ENCODE measurements around the gene VENTX.

VENTX gene

GRCh38 chr10:133274751-133275683 lies 37.4 kb downstream of the VENTX start:
- DNase-seq, result no peak

GRCh38 chr10:133275684-133276092 lies 38.0 kb downstream of the VENTX start:
- DNase-seq, result no peak

- no peak for DNase-seq
Observed at GRCh38 chr10:133276100-133276434, 38.4 kb downstream of the VENTX start.

- no peak for DNase-seq
Observed at GRCh38 chr10:133276435-133277201, 39.0 kb downstream of the VENTX start, which contains the start of gene ADAM8. Gene ADAM8 (minus strand): TSS chr10:133276868. CDS start chr10:133276817, 51 bp downstream.

GRCh38 chr10:133277277-133277992 lies 39.8 kb downstream of the VENTX start:
- DNase-seq, result no peak

GRCh38 chr10:133277993-133278576 lies 40.4 kb downstream of the VENTX start:
- DNase-seq, result no peak

- peak; percentile 62 for DNase-seq
Observed at GRCh38 chr10:133278577-133279265, 41.1 kb downstream of the VENTX start.

- DNase-seq, result no peak
Observed at GRCh38 chr10:133279326-133280226, 41.9 kb downstream of the VENTX start.

GRCh38 chr10:133280391-133281059 lies 42.9 kb downstream of the VENTX start:
- no peak for DNase-seq

GRCh38 chr10:133281084-133281483 lies 43.4 kb downstream of the VENTX start:
- DNase-seq, result no peak

- DNase-seq, result no peak
Observed at GRCh38 chr10:133281628-133282372, 44.1 kb downstream of the VENTX start.

GRCh38 chr10:133282846-133283390 lies 45.3 kb downstream of the VENTX start:
- no peak for DNase-seq

- DNase-seq, result no peak
Observed at GRCh38 chr10:133283931-133284330, 46.3 kb downstream of the VENTX start.

- no peak for DNase-seq
Observed at GRCh38 chr10:133285217-133285616, 47.6 kb downstream of the VENTX start.

GRCh38 chr10:133286366-133286765 lies 48.7 kb downstream of the VENTX start:
- DNase-seq, result no peak

- no peak for DNase-seq
Observed at GRCh38 chr10:133287832-133288500, 50.3 kb downstream of the VENTX start.

GRCh38 chr10:133289761-133290160 lies 52.1 kb downstream of the VENTX start:
- DNase-seq, result no peak

All from femur (tissue), 1 donor.